GM12878 (cell line): ENCODE data around the gene UBE2F. TPM values are rescaled to one million over a fixed set of nuclear protein-coding genes. Genes with fewer than 3 reads are reported as not detected.

Experiments
- BHLHE40 ChIP-seq, 2 experiments: fragments of 450-650 bp in 1 of 2; IDR thresholded peaks; 2 replicates each; pipeline ENCODE4 v1.6.1; 2011 to 2017; ENCODE audit warnings: low read depth in 2 of 2, borderline replicate concordance in 1 of 2, improper control_type of control experiment in 1 of 2, low read length in 1 of 2, mild to moderate bottlenecking in 1 of 2
- CEBPZ ChIP-seq: fragments of 150-350 bp; IDR thresholded peaks from 2 replicates; pipeline ENCODE4 v1.6.1; 2016; ENCODE audit warnings: low read depth, low read length
- CHD2 ChIP-seq: IDR thresholded peaks from 2 replicates; pipeline ENCODE4 v1.6.1; 2011; ENCODE audit warnings: low read depth, low read length, improper control_type of control experiment, borderline replicate concordance
- CREB1 ChIP-seq: IDR thresholded peaks from 2 replicates; pipeline ENCODE4 v1.6.1; 2012; ENCODE audit warnings: low read depth, mild to moderate bottlenecking, inconsistent platforms
- FOXM1 ChIP-seq: IDR thresholded peaks from 2 replicates; pipeline ENCODE4 v1.6.1; 2012; ENCODE audit warnings: low read depth, mild to moderate bottlenecking, inconsistent platforms, low read length, moderate library complexity
- GABPA ChIP-seq: IDR thresholded peaks from 2 replicates; pipeline ENCODE4 v1.6.1; 2014; ENCODE audit warnings: antibody characterized with exemption, low read depth, mild to moderate bottlenecking, inconsistent platforms
- HDAC2 ChIP-seq: fragments of 200-600 bp; sonication (generic); IDR thresholded peaks from 2 replicates; pipeline ENCODE4 v1.6.1; 2017
- LARP7 ChIP-seq: fragments of 450-650 bp; IDR thresholded peaks from 2 replicates; pipeline ENCODE4 v1.6.1; 2017; ENCODE audit warnings: mild to moderate bottlenecking
- MXI1 ChIP-seq: fragments of 150-350 bp; IDR thresholded peaks from 2 replicates; pipeline ENCODE4 v1.6.1; 2011; ENCODE audit warnings: low read depth, mild to moderate bottlenecking, inconsistent platforms, low read length, improper control_type of control experiment
- MYC ChIP-seq: IDR thresholded peaks from 2 replicates; pipeline ENCODE4 v1.6.1; 2011; ENCODE audit warnings: mild to moderate bottlenecking, low read length, moderate library complexity, inconsistent platforms; ENCODE audit not compliant: insufficient read depth, insufficient replicate concordance, insufficient read length, severe bottlenecking
- NBN ChIP-seq: fragments of 450-650 bp; IDR thresholded peaks from 2 replicates; pipeline ENCODE4 v1.6.1; 2016
- NR2C2 ChIP-seq: IDR thresholded peaks from 2 replicates; pipeline ENCODE4 v1.6.1; 2011; ENCODE audit warnings: borderline replicate concordance, low read depth; ENCODE audit not compliant: control insufficient read depth, insufficient read length
- PRDM15 ChIP-seq: fragments of 450-650 bp; formaldehyde crosslinking; IDR thresholded peaks from 2 replicates; pipeline ENCODE4 v1.4.0; 2020; ENCODE audit warnings: mild to moderate bottlenecking, moderate library complexity
- RAD51 ChIP-seq: fragments of 450-650 bp; IDR thresholded peaks from 2 replicates; pipeline ENCODE4 v1.6.1; 2016; ENCODE audit warnings: moderate library complexity, mild to moderate bottlenecking, inconsistent platforms
- RBBP5 ChIP-seq: fragments of 200-600 bp; sonication (generic); conservative IDR thresholded peaks from 2 replicates; pipeline ENCODE4 v1.6.1; 2016
- RELA ChIP-seq: fragments of 450-650 bp; IDR thresholded peaks from 2 replicates; pipeline ENCODE4 v1.8.0; 2014; ENCODE audit warnings: borderline replicate concordance; ENCODE audit not compliant: partially characterized antibody
- SREBF2 ChIP-seq: IDR thresholded peaks from 2 replicates; pipeline ENCODE4 v1.6.1; 2012; ENCODE audit warnings: mild to moderate bottlenecking, low read length
- TARDBP ChIP-seq: IDR thresholded peaks from 2 replicates; pipeline ENCODE4 v1.6.1; 2016; ENCODE audit warnings: borderline replicate concordance
- TCF7 ChIP-seq: IDR thresholded peaks from 2 replicates; pipeline ENCODE4 v1.6.1; 2014; ENCODE audit warnings: antibody characterized with exemption, borderline replicate concordance
- ZBTB33 ChIP-seq: fragments of 450-650 bp; IDR thresholded peaks from 2 replicates; pipeline ENCODE4 v1.6.1; 2017; ENCODE audit warnings: mild to moderate bottlenecking
- ZNF24 ChIP-seq: fragments of 450-650 bp; IDR thresholded peaks from 2 replicates; pipeline ENCODE4 v1.6.1; 2017; ENCODE audit warnings: antibody characterized with exemption, mild to moderate bottlenecking
- polyA plus RNA-seq, 11 experiments: library from polyadenylated mRNA; depleted of rRNA in 4 of 11; unstranded in 6 of 11; stranded (reverse) in 5 of 11; fragments of >200 nt; fragmentation: Nextera tagmentation in 4 of 11; fragmentation: Illumina TruSeq in 1 of 11; extraction: Ambion mirVana in 4 of 11; extraction: Trizol in 1 of 11; gene quantifications; 1 replicate in 1 of 11; 2 replicates in 10 of 11; pipeline versions ENCODE4 v1.2.1 to v1.2.3, GENCODE V29; 2011 to 2016; ENCODE audit warnings: inconsistent platforms in 2 of 11, missing spikeins in 2 of 11, low read depth in 1 of 11
- total RNA-seq, 4 experiments: library from RNA; depleted of rRNA in 3 of 4; stranded (reverse); fragments of >200 nt in 3 of 4; fragmentation: Illumina TruSeq in 1 of 4; extraction: Trizol in 1 of 4; gene quantifications; 2 replicates each; pipeline versions ENCODE4 v1.2.1 to v1.2.3, GENCODE V29; 2013 to 2021

UBE2F gene
- total and polyA plus RNA-seq, 10 of the 15 experiments (the other 5 are each of a cell fraction or from before 2014, with no cell fraction given), result 12.3 to 64.4 (median 31.5) TPM

GRCh38 chr2:237968048-237968862 lies 1.4 kb downstream of the UBE2F start (continued):
- TF ChIP-seq TCF7 (no peak), SREBF2 (no peak), NBN (0 out of 2 replicates have a peak, but pooled peaks have one; percentile 26), BHLHE40 (IDR thresholded peaks at IDR 0.05; ENCODE audit: borderline replicate concordance in 1 of 2, low read depth in 2 of 2, low read length in 1 of 2) (peak in 1 of 2 experiments; percentile 32; a peak in 1 of 4 replicates), FOXM1 (0 out of 2 replicates have a peak, but pooled peaks have one; percentile 36), GABPA (no peak), TARDBP (no peak), CREB1 (no peak), CEBPZ (no peak), HDAC2 (no peak), ZNF24 (no peak), MYC (no peak), LARP7 (0 out of 2 replicates have a peak, but pooled peaks have one; percentile 23), MXI1 (peak; percentile 63; the same call in 1 of the 2 replicates), NR2C2 (no peak), PRDM15 (no peak), RBBP5 (no peak), ZBTB33 (no peak), RELA (no peak), RAD51 (peak; percentile 66; the same call in 1 of the 2 replicates), CHD2 (no peak)
